ENCODE data around the gene ZNF808. TPM values are rescaled to one million over a fixed set of nuclear protein-coding genes. Genes with fewer than 3 reads are reported as not detected.
A peak's percentile ranks its signal among the peaks of the same experiment; 100 is the strongest.

The ZNF808 gene
- total and polyA plus RNA-seq, 2 of the 13 experiments (the other 11 are each of a cell fraction or from before 2014, with no cell fraction given), result 3.0 to 7.4 TPM

GRCh38 chr19:52527134-52527955 lies at the start of gene ZNF808 (continued):
- TF ChIP-seq, protein P1, sequence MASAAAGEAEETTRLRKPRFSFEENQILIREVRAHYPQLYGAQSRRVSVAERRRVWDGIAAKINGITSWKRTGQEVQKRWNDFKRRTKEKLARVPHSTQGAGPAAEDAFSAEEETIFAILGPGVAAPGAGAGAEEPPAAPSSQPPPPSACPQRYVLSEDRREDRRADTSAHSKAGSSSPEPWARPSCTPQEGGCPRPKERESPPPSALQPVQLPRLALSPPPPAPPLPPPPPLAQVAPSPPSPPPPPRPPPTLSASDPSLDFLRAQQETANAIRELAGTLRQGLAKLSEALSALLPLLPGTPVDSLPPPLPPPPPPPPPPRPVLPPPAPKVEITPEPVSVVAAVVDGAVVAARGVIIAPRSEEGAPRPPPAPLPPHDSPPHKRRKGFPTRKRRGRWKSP (CRISPR knock-in tag; IDR thresholded peaks at IDR 0.05), result peak; percentile 33; the same call in 1 of the 2 replicates
- TF ChIP-seq JUN (CRISPR knock-in tag; IDR thresholded peaks at IDR 0.05) (0 out of 2 replicates have a peak, but pooled peaks have one; percentile 38), PRDM10 (CRISPR knock-in tag; IDR thresholded peaks at IDR 0.05; ENCODE audit: low read depth) (peak; percentile 30; the same call in 1 of the 2 replicates), NPAS2 (CRISPR knock-in tag; IDR thresholded peaks at IDR 0.05; ENCODE audit: borderline replicate concordance) (no peak), ZXDC (CRISPR knock-in tag; IDR thresholded peaks at IDR 0.05) (0 out of 2 replicates have a peak, but pooled peaks have one; percentile 25), PLSCR1 (CRISPR knock-in tag; IDR thresholded peaks at IDR 0.05; ENCODE audit: borderline replicate concordance) (no peak), ISL2 (CRISPR knock-in tag; IDR thresholded peaks at IDR 0.05) (no peak), RFX1 (IDR thresholded peaks at IDR 0.05) (no peak)
- TF ChIP-seq, protein P2, sequence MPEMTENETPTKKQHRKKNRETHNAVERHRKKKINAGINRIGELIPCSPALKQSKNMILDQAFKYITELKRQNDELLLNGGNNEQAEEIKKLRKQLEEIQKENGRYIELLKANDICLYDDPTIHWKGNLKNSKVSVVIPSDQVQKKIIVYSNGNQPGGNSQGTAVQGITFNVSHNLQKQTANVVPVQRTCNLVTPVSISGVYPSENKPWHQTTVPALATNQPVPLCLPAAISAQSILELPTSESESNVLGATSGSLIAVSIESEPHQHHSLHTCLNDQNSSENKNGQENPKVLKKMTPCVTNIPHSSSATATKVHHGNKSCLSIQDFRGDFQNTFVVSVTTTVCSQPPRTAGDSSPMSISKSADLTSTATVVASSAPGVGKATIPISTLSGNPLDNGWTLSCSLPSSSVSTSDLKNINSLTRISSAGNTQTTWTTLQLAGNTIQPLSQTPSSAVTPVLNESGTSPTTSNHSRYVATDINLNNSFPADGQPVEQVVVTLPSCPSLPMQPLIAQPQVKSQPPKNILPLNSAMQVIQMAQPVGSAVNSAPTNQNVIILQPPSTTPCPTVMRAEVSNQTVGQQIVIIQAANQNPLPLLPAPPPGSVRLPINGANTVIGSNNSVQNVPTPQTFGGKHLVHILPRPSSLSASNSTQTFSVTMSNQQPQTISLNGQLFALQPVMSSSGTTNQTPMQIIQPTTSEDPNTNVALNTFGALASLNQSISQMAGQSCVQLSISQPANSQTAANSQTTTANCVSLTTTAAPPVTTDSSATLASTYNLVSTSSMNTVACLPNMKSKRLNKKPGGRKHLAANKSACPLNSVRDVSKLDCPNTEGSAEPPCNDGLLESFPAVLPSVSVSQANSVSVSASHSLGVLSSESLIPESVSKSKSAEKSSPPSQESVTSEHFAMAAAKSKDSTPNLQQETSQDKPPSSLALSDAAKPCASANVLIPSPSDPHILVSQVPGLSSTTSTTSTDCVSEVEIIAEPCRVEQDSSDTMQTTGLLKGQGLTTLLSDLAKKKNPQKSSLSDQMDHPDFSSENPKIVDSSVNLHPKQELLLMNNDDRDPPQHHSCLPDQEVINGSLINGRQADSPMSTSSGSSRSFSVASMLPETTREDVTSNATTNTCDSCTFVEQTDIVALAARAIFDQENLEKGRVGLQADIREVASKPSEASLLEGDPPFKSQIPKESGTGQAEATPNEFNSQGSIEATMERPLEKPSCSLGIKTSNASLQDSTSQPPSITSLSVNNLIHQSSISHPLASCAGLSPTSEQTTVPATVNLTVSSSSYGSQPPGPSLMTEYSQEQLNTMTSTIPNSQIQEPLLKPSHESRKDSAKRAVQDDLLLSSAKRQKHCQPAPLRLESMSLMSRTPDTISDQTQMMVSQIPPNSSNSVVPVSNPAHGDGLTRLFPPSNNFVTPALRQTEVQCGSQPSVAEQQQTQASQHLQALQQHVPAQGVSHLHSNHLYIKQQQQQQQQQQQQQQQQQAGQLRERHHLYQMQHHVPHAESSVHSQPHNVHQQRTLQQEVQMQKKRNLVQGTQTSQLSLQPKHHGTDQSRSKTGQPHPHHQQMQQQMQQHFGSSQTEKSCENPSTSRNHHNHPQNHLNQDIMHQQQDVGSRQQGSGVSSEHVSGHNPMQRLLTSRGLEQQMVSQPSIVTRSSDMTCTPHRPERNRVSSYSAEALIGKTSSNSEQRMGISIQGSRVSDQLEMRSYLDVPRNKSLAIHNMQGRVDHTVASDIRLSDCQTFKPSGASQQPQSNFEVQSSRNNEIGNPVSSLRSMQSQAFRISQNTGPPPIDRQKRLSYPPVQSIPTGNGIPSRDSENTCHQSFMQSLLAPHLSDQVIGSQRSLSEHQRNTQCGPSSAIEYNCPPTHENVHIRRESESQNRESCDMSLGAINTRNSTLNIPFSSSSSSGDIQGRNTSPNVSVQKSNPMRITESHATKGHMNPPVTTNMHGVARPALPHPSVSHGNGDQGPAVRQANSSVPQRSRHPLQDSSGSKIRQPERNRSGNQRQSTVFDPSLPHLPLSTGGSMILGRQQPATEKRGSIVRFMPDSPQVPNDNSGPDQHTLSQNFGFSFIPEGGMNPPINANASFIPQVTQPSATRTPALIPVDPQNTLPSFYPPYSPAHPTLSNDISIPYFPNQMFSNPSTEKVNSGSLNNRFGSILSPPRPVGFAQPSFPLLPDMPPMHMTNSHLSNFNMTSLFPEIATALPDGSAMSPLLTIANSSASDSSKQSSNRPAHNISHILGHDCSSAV (CRISPR knock-in tag; IDR thresholded peaks at IDR 0.05; ENCODE audit: borderline replicate concordance), result no peak
